Measurements from ENCODE around the gene BMPR1B. TPM values are rescaled to one million over a fixed set of nuclear protein-coding genes. Genes with fewer than 3 reads are reported as not detected.
A peak's percentile ranks its signal among the peaks of the same experiment; 100 is the strongest.

The BMPR1B gene
- total RNA-seq, 1 experiment from 2014 or later = 0.35 TPM

DNA sequence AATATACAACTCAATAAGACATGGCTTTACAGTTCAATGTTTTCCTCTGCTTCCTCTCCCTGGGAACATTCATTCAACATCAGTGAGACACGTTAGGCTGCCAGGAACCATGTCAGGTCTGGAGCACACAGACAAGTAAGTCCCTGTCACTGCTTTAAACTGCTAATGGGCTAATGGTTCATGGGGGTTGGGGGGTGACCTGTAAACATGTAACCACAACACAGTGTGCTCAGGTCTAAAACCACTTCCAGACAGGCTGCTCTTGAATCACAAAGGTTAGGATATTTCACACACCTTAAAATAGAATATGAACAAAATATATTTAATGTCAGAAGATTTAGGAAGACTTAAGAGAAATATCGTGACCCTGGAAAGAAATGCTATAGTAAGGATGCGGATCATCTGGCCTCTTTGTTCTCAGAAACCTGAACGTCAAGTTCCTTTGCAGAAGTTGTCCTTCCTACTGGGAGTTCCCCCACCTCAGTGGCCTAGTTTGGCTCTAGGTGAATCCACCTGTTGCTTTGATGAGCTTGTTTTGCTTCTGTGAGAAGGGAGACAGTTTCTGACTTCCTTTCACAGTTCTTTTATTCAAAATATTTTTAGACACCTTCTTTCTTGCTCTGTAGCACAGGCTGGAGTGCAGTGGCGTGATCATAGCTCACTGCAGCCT, 431.1 kb downstream of the BMPR1B start:
- no peak overlapping the region for H2BK5ac ChIP-seq (ENCODE audit: insufficient read length, low read length)
- no peak overlapping the region for H2BK12ac ChIP-seq (ENCODE audit: insufficient read length, low read depth, low read length)
- H3K23ac ChIP-seq (ENCODE audit: insufficient read length, low read depth, low read length) = no peak overlapping the region
- H3K4me1 Mint-ChIP-seq = peaks cover 8 to 10% of the 10 kb centered on the region in 2 experiments
- H2AFZ ChIP-seq (ENCODE audit: low read length) = no peak overlapping the region
- no peaks in the 10 kb centered on the region for H3K27me3 ChIP-seq (ENCODE audit: insufficient read depth, low read length)
- peaks cover 0 to 1% (median 0%) of the 10 kb centered on the region in 3 experiments; a peak in 1 of 7 replicates for H3K36me3 Mint-ChIP-seq (ENCODE audit: insufficient read depth in 1 of 3, low read depth in 3 of 3)
- peak overlapping the region in 1 of 3 experiments; percentile 60; a peak in 1 of 7 replicates for H3K27ac Mint-ChIP-seq
- no peaks in the 10 kb centered on the region for H3K4me1 ChIP-seq (ENCODE audit: insufficient read depth, low read length)
- no peaks in the 10 kb centered on the region for H3K79me2 ChIP-seq (ENCODE audit: insufficient read depth, low read length)
- no peak overlapping the region for H2BK120ac ChIP-seq (ENCODE audit: low read depth, low read length, poor library complexity, severe bottlenecking)
- H3K9me3 ChIP-seq (ENCODE audit: control insufficient read depth, low read depth, low read length) = no peaks in the 10 kb centered on the region
- no peaks in the 10 kb centered on the region for H3K23me2 ChIP-seq (ENCODE audit: insufficient read length, low read depth, low read length, poor library complexity, severe bottlenecking)
- no CpG with 5 or more reads among the region's 5 CpGs for WGBS (ENCODE audit: extremely low coverage, insufficient read length, low lambda C conversion rate)
- H3K79me1 ChIP-seq (ENCODE audit: insufficient read depth, low read depth, low read length, poor library complexity, severe bottlenecking) = no peaks in the 10 kb centered on the region
- H3K4me2 ChIP-seq (ENCODE audit: insufficient read depth, insufficient read length, low read length) = no peak overlapping the region
- no peak overlapping the region for H3T11ph ChIP-seq (ENCODE audit: low read length)
- no peaks in the 10 kb centered on the region for H4K20me1 ChIP-seq (ENCODE audit: control insufficient read depth, insufficient read depth, insufficient read length)
- peaks cover 5% of the 10 kb centered on the region for H3K27me3 Mint-ChIP-seq (ENCODE audit: low read depth)
- H3K56ac ChIP-seq (ENCODE audit: insufficient read length, low read depth, low read length) = no peak overlapping the region
- no peak overlapping the region for H2BK20ac ChIP-seq (ENCODE audit: low read depth, low read length, poor library complexity, severe bottlenecking)
- H3K14ac ChIP-seq (ENCODE audit: insufficient read depth, low read length) = no peak overlapping the region
- H2AK5ac ChIP-seq (ENCODE audit: insufficient read length, low read length) = no peak overlapping the region
- no peak overlapping the region for H3K4me3 Mint-ChIP-seq
- DNase-seq = no peak
- H4K91ac ChIP-seq (ENCODE audit: insufficient read length, low read depth, low read length) = no peak overlapping the region
- TF ChIP-seq, protein P1, sequence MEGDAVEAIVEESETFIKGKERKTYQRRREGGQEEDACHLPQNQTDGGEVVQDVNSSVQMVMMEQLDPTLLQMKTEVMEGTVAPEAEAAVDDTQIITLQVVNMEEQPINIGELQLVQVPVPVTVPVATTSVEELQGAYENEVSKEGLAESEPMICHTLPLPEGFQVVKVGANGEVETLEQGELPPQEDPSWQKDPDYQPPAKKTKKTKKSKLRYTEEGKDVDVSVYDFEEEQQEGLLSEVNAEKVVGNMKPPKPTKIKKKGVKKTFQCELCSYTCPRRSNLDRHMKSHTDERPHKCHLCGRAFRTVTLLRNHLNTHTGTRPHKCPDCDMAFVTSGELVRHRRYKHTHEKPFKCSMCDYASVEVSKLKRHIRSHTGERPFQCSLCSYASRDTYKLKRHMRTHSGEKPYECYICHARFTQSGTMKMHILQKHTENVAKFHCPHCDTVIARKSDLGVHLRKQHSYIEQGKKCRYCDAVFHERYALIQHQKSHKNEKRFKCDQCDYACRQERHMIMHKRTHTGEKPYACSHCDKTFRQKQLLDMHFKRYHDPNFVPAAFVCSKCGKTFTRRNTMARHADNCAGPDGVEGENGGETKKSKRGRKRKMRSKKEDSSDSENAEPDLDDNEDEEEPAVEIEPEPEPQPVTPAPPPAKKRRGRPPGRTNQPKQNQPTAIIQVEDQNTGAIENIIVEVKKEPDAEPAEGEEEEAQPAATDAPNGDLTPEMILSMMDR (conservative IDR thresholded peaks at IDR 0.05) = no peak
- no peak overlapping the region for H4K5ac ChIP-seq (ENCODE audit: insufficient read length, low read depth, low read length)
- no peak overlapping the region for H3K4ac ChIP-seq (ENCODE audit: low read depth, low read length)
- no peak overlapping the region for H3K18ac ChIP-seq (ENCODE audit: insufficient read length, low read depth, low read length)
- no peak overlapping the region for H4K8ac ChIP-seq (replicated peaks; ENCODE audit: insufficient read length, low read depth, low read length)
- no peak overlapping the region for H3K9ac ChIP-seq (ENCODE audit: extremely low read depth, insufficient read length, low read length)
- H3K9me3 Mint-ChIP-seq = no peaks in the 10 kb centered on the region
- H3K27ac ChIP-seq (ENCODE audit: insufficient read length, low read depth, low read length) = no peak overlapping the region
- H2BK15ac ChIP-seq (ENCODE audit: low read depth, low read length) = no peak overlapping the region

All from H9 (cell line).